ENCODE measurements around the gene BPIFB2.

- TF ChIP-seq, protein P1, sequence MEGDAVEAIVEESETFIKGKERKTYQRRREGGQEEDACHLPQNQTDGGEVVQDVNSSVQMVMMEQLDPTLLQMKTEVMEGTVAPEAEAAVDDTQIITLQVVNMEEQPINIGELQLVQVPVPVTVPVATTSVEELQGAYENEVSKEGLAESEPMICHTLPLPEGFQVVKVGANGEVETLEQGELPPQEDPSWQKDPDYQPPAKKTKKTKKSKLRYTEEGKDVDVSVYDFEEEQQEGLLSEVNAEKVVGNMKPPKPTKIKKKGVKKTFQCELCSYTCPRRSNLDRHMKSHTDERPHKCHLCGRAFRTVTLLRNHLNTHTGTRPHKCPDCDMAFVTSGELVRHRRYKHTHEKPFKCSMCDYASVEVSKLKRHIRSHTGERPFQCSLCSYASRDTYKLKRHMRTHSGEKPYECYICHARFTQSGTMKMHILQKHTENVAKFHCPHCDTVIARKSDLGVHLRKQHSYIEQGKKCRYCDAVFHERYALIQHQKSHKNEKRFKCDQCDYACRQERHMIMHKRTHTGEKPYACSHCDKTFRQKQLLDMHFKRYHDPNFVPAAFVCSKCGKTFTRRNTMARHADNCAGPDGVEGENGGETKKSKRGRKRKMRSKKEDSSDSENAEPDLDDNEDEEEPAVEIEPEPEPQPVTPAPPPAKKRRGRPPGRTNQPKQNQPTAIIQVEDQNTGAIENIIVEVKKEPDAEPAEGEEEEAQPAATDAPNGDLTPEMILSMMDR (conservative IDR thresholded peaks at IDR 0.05), result no peak
- TF ChIP-seq ZFX (IDR thresholded peaks at IDR 0.05), result no peak
These were observed 17.3 kb downstream of the BPIFB2 start for GRCh38 chr20:33024609-33025317.

Measured in C4-2B (cell line).